ENCODE data around the gene SPDYE8.
"Not testable (repeated sequence)": the region's sequence is repeated elsewhere in the genome, so short reads cannot be mapped to it uniquely, and the experiment has no call there.

Gene SPDYE8

GRCh38 chr7:73029666-73030065 is at the start of gene SPDYE8:
Gene SPDYE8 (minus strand): TSS chr7:73029766. CDS start chr7:73027966, 1,800 bp downstream.
- H3K36me3 ChIP-seq (replicated peaks); in situ Hi-C loops (cut with HindIII; ENCODE audit: low pct_ligation_motif_present, low sequenced_read_pairs); H3K27ac ChIP-seq; DNase-seq; H3K4me3 ChIP-seq (ENCODE audit: low read depth, low read length); H3K27me3 ChIP-seq (replicated peaks): not testable (repeated sequence)

- DNase-seq; H3K27ac ChIP-seq; H3K36me3 ChIP-seq (replicated peaks); H3K4me3 ChIP-seq (ENCODE audit: low read depth, low read length); H3K27me3 ChIP-seq (replicated peaks); in situ Hi-C loops (cut with HindIII; ENCODE audit: low pct_ligation_motif_present, low sequenced_read_pairs): not testable (repeated sequence)
These were observed 28.2 kb upstream of the SPDYE8 start, which contains the start of gene SPDYE11 for GRCh38 chr7:73057811-73058210. Gene SPDYE11 (minus strand): TSS chr7:73057911. CDS start chr7:73056111, 1,800 bp downstream.

GRCh38 chr7:73006491-73006890 is 23.1 kb downstream of the SPDYE8 start:
- peak overlapping the region; percentile 39 for H3K4me3 ChIP-seq (ENCODE audit: low read depth, low read length)
- H3K27me3 ChIP-seq (replicated peaks); H3K36me3 ChIP-seq (replicated peaks); H3K27ac ChIP-seq; in situ Hi-C loops (cut with HindIII; ENCODE audit: low pct_ligation_motif_present, low sequenced_read_pairs); DNase-seq: not testable (repeated sequence)

GRCh38 chr7:73005693-73006447 is 23.7 kb downstream of the SPDYE8 start:
- peak overlapping the region; percentile 86 for H3K27ac ChIP-seq
- H3K27me3 ChIP-seq (replicated peaks); H3K36me3 ChIP-seq (replicated peaks); in situ Hi-C loops (cut with HindIII; ENCODE audit: low pct_ligation_motif_present, low sequenced_read_pairs): not testable (repeated sequence)
- H3K4me3 ChIP-seq (ENCODE audit: low read depth, low read length): peak overlapping the region; percentile 65
- peak; percentile 85 for DNase-seq

GRCh38 chr7:73005356-73005692 is 24.2 kb downstream of the SPDYE8 start:
- DNase-seq: peak; percentile 36
- peak overlapping the region; percentile 65 for H3K4me3 ChIP-seq (ENCODE audit: low read depth, low read length)
- H3K27ac ChIP-seq: peak overlapping the region; percentile 86
- H3K27me3 ChIP-seq (replicated peaks); in situ Hi-C loops (cut with HindIII; ENCODE audit: low pct_ligation_motif_present, low sequenced_read_pairs); H3K36me3 ChIP-seq (replicated peaks): not testable (repeated sequence)

GRCh38 chr7:72997887-72998468 is 31.6 kb downstream of the SPDYE8 start:
- H3K36me3 ChIP-seq (replicated peaks); H3K27ac ChIP-seq; H3K4me3 ChIP-seq (ENCODE audit: low read depth, low read length); H3K27me3 ChIP-seq (replicated peaks); in situ Hi-C loops (cut with HindIII; ENCODE audit: low pct_ligation_motif_present, low sequenced_read_pairs); DNase-seq: not testable (repeated sequence)

- H3K4me3 ChIP-seq (ENCODE audit: low read depth, low read length); in situ Hi-C loops (cut with HindIII; ENCODE audit: low pct_ligation_motif_present, low sequenced_read_pairs); H3K27ac ChIP-seq; H3K36me3 ChIP-seq (replicated peaks); H3K27me3 ChIP-seq (replicated peaks): not testable (repeated sequence)
- DNase-seq: peak; percentile 36
These were observed 32.1 kb downstream of the SPDYE8 start for GRCh38 chr7:72997447-72997846.

GRCh38 chr7:72995484-72995883 is 34.1 kb downstream of the SPDYE8 start:
- H3K27me3 ChIP-seq (replicated peaks); DNase-seq; H3K27ac ChIP-seq; H3K36me3 ChIP-seq (replicated peaks); in situ Hi-C loops (cut with HindIII; ENCODE audit: low pct_ligation_motif_present, low sequenced_read_pairs); H3K4me3 ChIP-seq (ENCODE audit: low read depth, low read length): not testable (repeated sequence)

- in situ Hi-C loops (cut with HindIII; ENCODE audit: low pct_ligation_motif_present, low sequenced_read_pairs); H3K4me3 ChIP-seq (ENCODE audit: low read depth, low read length); DNase-seq; H3K36me3 ChIP-seq (replicated peaks); H3K27ac ChIP-seq; H3K27me3 ChIP-seq (replicated peaks): not testable (repeated sequence)
These were observed 39.2 kb downstream of the SPDYE8 start for GRCh38 chr7:72990146-72990913.

- in situ Hi-C loops (cut with HindIII; ENCODE audit: low pct_ligation_motif_present, low sequenced_read_pairs); H3K4me3 ChIP-seq (ENCODE audit: low read depth, low read length); H3K36me3 ChIP-seq (replicated peaks); H3K27me3 ChIP-seq (replicated peaks); H3K27ac ChIP-seq; DNase-seq: not testable (repeated sequence)
These were observed 47.5 kb downstream of the SPDYE8 start for GRCh38 chr7:72982084-72982483.

GRCh38 chr7:72980382-72980781 is 49.2 kb downstream of the SPDYE8 start:
- in situ Hi-C loops (cut with HindIII; ENCODE audit: low pct_ligation_motif_present, low sequenced_read_pairs); DNase-seq; H3K4me3 ChIP-seq (ENCODE audit: low read depth, low read length); H3K27me3 ChIP-seq (replicated peaks); H3K27ac ChIP-seq; H3K36me3 ChIP-seq (replicated peaks): not testable (repeated sequence)

GRCh38 chr7:72976434-72976833 is 53.1 kb downstream of the SPDYE8 start:
- H3K36me3 ChIP-seq (replicated peaks); DNase-seq; in situ Hi-C loops (cut with HindIII; ENCODE audit: low pct_ligation_motif_present, low sequenced_read_pairs); H3K4me3 ChIP-seq (ENCODE audit: low read depth, low read length); H3K27ac ChIP-seq; H3K27me3 ChIP-seq (replicated peaks): not testable (repeated sequence)

- H3K27me3 ChIP-seq (replicated peaks); DNase-seq; H3K4me3 ChIP-seq (ENCODE audit: low read depth, low read length); H3K27ac ChIP-seq; in situ Hi-C loops (cut with HindIII; ENCODE audit: low pct_ligation_motif_present, low sequenced_read_pairs); H3K36me3 ChIP-seq (replicated peaks): not testable (repeated sequence)
These were observed 53.8 kb downstream of the SPDYE8 start for GRCh38 chr7:72975656-72976286.

- DNase-seq; in situ Hi-C loops (cut with HindIII; ENCODE audit: low pct_ligation_motif_present, low sequenced_read_pairs); H3K27me3 ChIP-seq (replicated peaks); H3K4me3 ChIP-seq (ENCODE audit: low read depth, low read length); H3K36me3 ChIP-seq (replicated peaks); H3K27ac ChIP-seq: not testable (repeated sequence)
These were observed 54.8 kb downstream of the SPDYE8 start for GRCh38 chr7:72974781-72975180.

All from brain microvascular endothelial cell (primary cell).